PC-3 (cell line): Measurements from ENCODE around the gene POLDIP2. TPM values are rescaled to one million over a fixed set of nuclear protein-coding genes. Genes with fewer than 3 reads are reported as not detected.

Experiments
- ATAC-seq: fragments of 200-7000 bp; cut with Tn5 transposase; 2 replicates; pipeline ENCODE4 v1.9.1; 2020; ENCODE audit warnings: mild to moderate bottlenecking, moderate library complexity
- BruUV-seq: library from RNA; stranded (reverse); fragments of 400-500 nt; replicated peaks from 2 replicates; lab custom pipeline; 2021; lab: Mats Ljungman, UMichigan
- CTCF ChIA-PET: fragments of 300-600 bp; sonication (Branson Sonifier 250); formaldehyde crosslinking; loops from one replicate; lab custom pipeline; 2022; ENCODE audit warnings: antibody characterized with exemption; lab: Charles Lee
- POLR2A ChIA-PET: fragments of 300-600 bp; sonication (Branson Sonifier 250); formaldehyde crosslinking; loops from one replicate; lab custom pipeline; 2022; ENCODE audit warnings: antibody characterized with exemption; ENCODE audit not compliant: unreplicated experiment; lab: Charles Lee
- DNase-seq: peaks from one replicate; pipeline ENCODE4 v3.0.0-alpha.2; 2015
- H2AFZ ChIP-seq: fragments of 300-600 bp; sonication (generic); 2 replicates; pipeline ENCODE4 v1.6.0; 2016; ENCODE audit warnings: antibody characterized with exemption, low read length
- H3F3A ChIP-seq: fragments of 300-600 bp; sonication (generic); one replicate; pipeline ENCODE4 v1.6.0; 2017; ENCODE audit warnings: antibody characterized with exemption, low read length, control low read depth, mild to moderate bottlenecking; ENCODE audit not compliant: unreplicated experiment
- H3K27ac ChIP-seq: fragments of 300-600 bp; sonication (generic); 2 replicates; pipeline ENCODE4 v1.5.1; 2016; ENCODE audit warnings: mild to moderate bottlenecking, low read length
- H3K27me3 ChIP-seq: fragments of 300-600 bp; sonication (generic); 2 replicates; pipeline ENCODE4 v1.6.1; 2016; ENCODE audit warnings: low read length, mixed read lengths
- H3K36me3 ChIP-seq: fragments of 300-600 bp; sonication (generic); 2 replicates; pipeline ENCODE4 v1.6.1; 2016; ENCODE audit warnings: low read depth, mixed run types, low read length, mixed read lengths
- H3K4me1 ChIP-seq: fragments of 300-600 bp; sonication (generic); 2 replicates; pipeline ENCODE4 v1.5.1; 2016; ENCODE audit warnings: low read length; ENCODE audit not compliant: insufficient read depth
- H3K4me2 ChIP-seq: fragments of 300-600 bp; sonication (generic); 2 replicates; pipeline ENCODE4 v1.6.0; 2016; ENCODE audit warnings: low read length
- H3K4me3 ChIP-seq: fragments of 300-600 bp; sonication (generic); 2 replicates; pipeline ENCODE4 v1.5.1; 2016; ENCODE audit warnings: mild to moderate bottlenecking, low read length, mixed read lengths
- H3K79me2 ChIP-seq: fragments of 300-600 bp; sonication (generic); 2 replicates; pipeline ENCODE4 v1.6.1; 2017; ENCODE audit warnings: low read length, mixed read lengths
- H3K9ac ChIP-seq: fragments of 300-600 bp; sonication (generic); 2 replicates; pipeline ENCODE4 v1.6.0; 2016; ENCODE audit warnings: mild to moderate bottlenecking, low read length
- H3K9me2 ChIP-seq: fragments of 300-600 bp; sonication (generic); replicated peaks from 2 replicates; pipeline ENCODE4 v1.6.1; 2016; ENCODE audit warnings: mixed run types, low read length, mixed read lengths
- H3K9me3 ChIP-seq: fragments of 300-600 bp; sonication (generic); 2 replicates; pipeline ENCODE4 v1.6.1; 2016; ENCODE audit warnings: low read length, mixed read lengths
- H4K20me1 ChIP-seq: fragments of 300-600 bp; sonication (generic); 2 replicates; pipeline ENCODE4 v1.6.1; 2016; ENCODE audit warnings: low read length, mixed read lengths
- CTCF ChIP-seq: fragments of 300-600 bp; sonication (generic); conservative IDR thresholded peaks from 2 replicates; pipeline ENCODE4 v1.5.1; 2017; ENCODE audit warnings: antibody characterized with exemption, low read depth, mild to moderate bottlenecking, low read length
- EZH2 ChIP-seq: fragments of 300-600 bp; sonication (generic); IDR thresholded peaks from one replicate; pipeline ENCODE4 v1.6.1; 2017; ENCODE audit warnings: antibody characterized with exemption, mild to moderate bottlenecking, low read length; ENCODE audit not compliant: unreplicated experiment
- EZH2phosphoT487 ChIP-seq: fragments of 300-600 bp; sonication (generic); IDR thresholded peaks from 2 replicates; pipeline ENCODE4 v1.6.1; 2018; ENCODE audit warnings: mild to moderate bottlenecking, antibody characterized with exemption, low read length, borderline replicate concordance
- intact Hi-C: fragments of 100-400 bp; cut with micrococcal nuclease; formaldehyde crosslinking; loops from 2 replicates; pipeline ENCODE4 v1.9.0; 2023
- total RNA-seq: library from RNA; depleted of rRNA; stranded (reverse); fragments of >200 nt; gene quantifications from 2 replicates; pipeline ENCODE4 v1.2.3, GENCODE V29; 2014

POLDIP2 gene
- total RNA-seq, 1 experiment from 2014 or later = 137 TPM

- DNase-seq = no peak
Measured at GRCh38 chr17:28363186-28363585, 5.9 kb upstream of the POLDIP2 start.

GRCh38 chr17:28357901-28358197 lies 522 bp upstream of the POLDIP2 start:
- ATAC-seq = no peak
- intact Hi-C loops = loop anchor here (1.0 kb wide), 2 partner anchors 11 to 23 kb away; partner anchors contain the start of genes IFT20 and TNFAIP1
- H3K4me2 ChIP-seq = peak overlapping the region; percentile 88
- H4K20me1 ChIP-seq = no peaks in the 10 kb centered on the region
- H3K9ac ChIP-seq = peak overlapping the region; percentile 99
- no peaks in the 10 kb centered on the region for H3K9me3 ChIP-seq
- CTCF ChIA-PET = interaction anchor here (1.2 kb wide), 1 partner anchor 22 kb away, joined by 6 read pairs; the partner anchor contains the start of gene TNFAIP1
- DNase-seq = no peak
- BruUV-seq = TSS peak; percentile 66
- peak overlapping the region; percentile 79 for H2AFZ ChIP-seq
- peak overlapping the region; percentile 29; the same call in 1 of the 2 replicates for H3K27ac ChIP-seq
- POLR2A ChIA-PET = interaction anchor here (1.1 to 1.2 kb wide), 2 partner anchors 22 to 27 kb away, joined by 3 to 12 read pairs; partner anchors contain the start of gene TNFAIP1
- peaks cover 26% of the 10 kb centered on the region for H3K36me3 ChIP-seq
- no peaks in the 10 kb centered on the region for H3K9me2 ChIP-seq
- TF ChIP-seq EZH2phosphoT487 = no peak
- no peak for TF ChIP-seq EZH2
- no peak for TF ChIP-seq CTCF
- H3K27me3 ChIP-seq = no peaks in the 10 kb centered on the region
- H3K4me1 ChIP-seq = peaks cover 10% of the 10 kb centered on the region; the same call in 1 of the 2 replicates
- H3F3A ChIP-seq = no peaks in the 10 kb centered on the region
- peak overlapping the region; percentile 89 for H3K4me3 ChIP-seq
- peaks cover 31% of the 10 kb centered on the region for H3K79me2 ChIP-seq

More at GRCh38 chr17:28363186-28363585, 5.9 kb upstream of the POLDIP2 start:
- ChIA-PET CTCF (no interaction called here), POLR2A (no interaction called here)
- H3K27me3 ChIP-seq = no peaks in the 10 kb centered on the region
- intact Hi-C loops = no loop called here
- H4K20me1 ChIP-seq = no peaks in the 10 kb centered on the region
- H3K79me2 ChIP-seq = peaks cover 7% of the 10 kb centered on the region
- H3K4me1 ChIP-seq = peaks cover 4% of the 10 kb centered on the region; the same call in 1 of the 2 replicates
- no peak overlapping the region for H3K4me3 ChIP-seq
- ATAC-seq = no peak
- H3F3A ChIP-seq = no peaks in the 10 kb centered on the region
- H3K27ac ChIP-seq = no peak overlapping the region
- no peak overlapping the region for H3K9ac ChIP-seq
- H3K4me2 ChIP-seq = no peak overlapping the region
- no TSS peak for BruUV-seq
- H3K9me3 ChIP-seq = no peaks in the 10 kb centered on the region
- H2AFZ ChIP-seq = no peak overlapping the region
- H3K9me2 ChIP-seq = no peaks in the 10 kb centered on the region
- H3K36me3 ChIP-seq = peaks cover 11% of the 10 kb centered on the region; the same call in 1 of the 2 replicates
- TF ChIP-seq EZH2phosphoT487 (no peak), EZH2 (no peak), CTCF (no peak)

- H3K79me2 ChIP-seq = no peaks in the 10 kb centered on the region
- intact Hi-C loops = no loop called here
- H3K9ac ChIP-seq = no peak overlapping the region
- no peaks in the 10 kb centered on the region for H3K27me3 ChIP-seq
- no peak overlapping the region for H3K4me2 ChIP-seq
- no peaks in the 10 kb centered on the region for H3K9me3 ChIP-seq
- no peak overlapping the region for H2AFZ ChIP-seq
- no peak overlapping the region for H3K4me3 ChIP-seq
- ATAC-seq (no peak), DNase-seq (no peak)
- no peaks in the 10 kb centered on the region for H4K20me1 ChIP-seq
- no TSS peak for BruUV-seq
- POLR2A ChIA-PET = no interaction called here
- peaks cover 30% of the 10 kb centered on the region for H3K36me3 ChIP-seq
- TF ChIP-seq EZH2phosphoT487 (no peak), EZH2 (no peak), CTCF (no peak)
- CTCF ChIA-PET = no interaction called here
- H3K9me2 ChIP-seq = no peaks in the 10 kb centered on the region
- no peak overlapping the region for H3K27ac ChIP-seq
- peaks cover 28% of the 10 kb centered on the region for H3K4me1 ChIP-seq
- H3F3A ChIP-seq = peaks cover 6% of the 10 kb centered on the region
Measured at GRCh38 chr17:28350271-28350670, 7.1 kb downstream of the POLDIP2 start.
